ENCODE measurements around the gene PAFAH2.
"Not testable (repeated sequence)": the region's sequence is repeated elsewhere in the genome, so short reads cannot be mapped to it uniquely, and the experiment has no call there.

The PAFAH2 gene

GRCh38 chr1:25944986-25945385 lies 52.9 kb downstream of the PAFAH2 start:
- Histone ChIP-seq H3K4me3 (ENCODE audit: low read length) (no peak overlapping the region), H3K9ac (ENCODE audit: low read length) (no peak overlapping the region), H3K27me3 (replicated peaks; ENCODE audit: control insufficient read depth, insufficient read depth, low read length) (no peaks in the 10 kb centered on the region), H3K9me3 (ENCODE audit: control insufficient read depth, low read length) (peaks cover 2% of the 10 kb centered on the region), H3K36me3 (ENCODE audit: control insufficient read depth, insufficient read depth, low read length, severe bottlenecking) (no peaks in the 10 kb centered on the region), H3K4me1 (ENCODE audit: control insufficient read depth, insufficient read depth, low read length) (peaks cover 12% of the 10 kb centered on the region)
- DNase-seq (ENCODE audit: low read depth) = peak; percentile 39

GRCh38 chr1:25943511-25943910 lies 54.4 kb downstream of the PAFAH2 start:
- not testable (repeated sequence) for H3K9me3 ChIP-seq (ENCODE audit: control insufficient read depth, low read length); H3K9ac ChIP-seq (ENCODE audit: low read length); H3K4me1 ChIP-seq (ENCODE audit: control insufficient read depth, insufficient read depth, low read length); H3K4me3 ChIP-seq (ENCODE audit: low read length); H3K27me3 ChIP-seq (replicated peaks; ENCODE audit: control insufficient read depth, insufficient read depth, low read length); H3K36me3 ChIP-seq (ENCODE audit: control insufficient read depth, insufficient read depth, low read length, severe bottlenecking); DNase-seq (ENCODE audit: low read depth)

GRCh38 chr1:25936947-25937346 lies 60.9 kb downstream of the PAFAH2 start:
- no peak for DNase-seq (ENCODE audit: low read depth)
- Histone ChIP-seq H3K4me3 (ENCODE audit: low read length) (no peak overlapping the region), H3K4me1 (ENCODE audit: control insufficient read depth, insufficient read depth, low read length) (peaks cover 5% of the 10 kb centered on the region), H3K9ac (ENCODE audit: low read length) (no peak overlapping the region), H3K9me3 (ENCODE audit: control insufficient read depth, low read length) (no peaks in the 10 kb centered on the region), H3K27me3 (replicated peaks; ENCODE audit: control insufficient read depth, insufficient read depth, low read length) (peaks cover 9% of the 10 kb centered on the region), H3K36me3 (ENCODE audit: control insufficient read depth, insufficient read depth, low read length, severe bottlenecking) (no peaks in the 10 kb centered on the region)

- DNase-seq (ENCODE audit: low read depth) = no peak
- Histone ChIP-seq H3K4me3 (ENCODE audit: low read length) (no peak overlapping the region), H3K9me3 (ENCODE audit: control insufficient read depth, low read length) (no peaks in the 10 kb centered on the region)
These were observed 64.1 kb downstream of the PAFAH2 start for GRCh38 chr1:25933479-25934365.

GRCh38 chr1:25932811-25933400 lies 65.0 kb downstream of the PAFAH2 start:
- not testable (repeated sequence) for H3K9ac ChIP-seq (ENCODE audit: low read length); H3K9me3 ChIP-seq (ENCODE audit: control insufficient read depth, low read length); H3K4me1 ChIP-seq (ENCODE audit: control insufficient read depth, insufficient read depth, low read length); H3K36me3 ChIP-seq (ENCODE audit: control insufficient read depth, insufficient read depth, low read length, severe bottlenecking); DNase-seq (ENCODE audit: low read depth); H3K4me3 ChIP-seq (ENCODE audit: low read length)
- H3K27me3 ChIP-seq (replicated peaks; ENCODE audit: control insufficient read depth, insufficient read depth, low read length) = peaks cover 22% of the 10 kb centered on the region

More at GRCh38 chr1:25933479-25934365, 64.1 kb downstream of the PAFAH2 start:
- Histone ChIP-seq H3K27me3 (replicated peaks; ENCODE audit: control insufficient read depth, insufficient read depth, low read length) (peaks cover 17% of the 10 kb centered on the region), H3K9ac (ENCODE audit: low read length) (no peak overlapping the region), H3K36me3 (ENCODE audit: control insufficient read depth, insufficient read depth, low read length, severe bottlenecking) (no peaks in the 10 kb centered on the region), H3K4me1 (ENCODE audit: control insufficient read depth, insufficient read depth, low read length) (peaks cover 5% of the 10 kb centered on the region)

GRCh38 chr1:25932321-25932720 lies 65.5 kb downstream of the PAFAH2 start:
- H3K9me3 ChIP-seq (ENCODE audit: control insufficient read depth, low read length) = no peaks in the 10 kb centered on the region
- H3K4me1 ChIP-seq (ENCODE audit: control insufficient read depth, insufficient read depth, low read length) = peaks cover 5% of the 10 kb centered on the region
- H3K36me3 ChIP-seq (ENCODE audit: control insufficient read depth, insufficient read depth, low read length, severe bottlenecking) = no peaks in the 10 kb centered on the region
- peaks cover 26% of the 10 kb centered on the region for H3K27me3 ChIP-seq (replicated peaks; ENCODE audit: control insufficient read depth, insufficient read depth, low read length)
- no peak for DNase-seq (ENCODE audit: low read depth)
- H3K4me3 ChIP-seq (ENCODE audit: low read length) = no peak overlapping the region
- H3K9ac ChIP-seq (ENCODE audit: low read length) = no peak overlapping the region

- no peak overlapping the region for H3K4me3 ChIP-seq (ENCODE audit: low read length)
- peaks cover 28% of the 10 kb centered on the region for H3K27me3 ChIP-seq (replicated peaks; ENCODE audit: control insufficient read depth, insufficient read depth, low read length)
- peaks cover 5% of the 10 kb centered on the region for H3K4me1 ChIP-seq (ENCODE audit: control insufficient read depth, insufficient read depth, low read length)
- no peak overlapping the region for H3K9ac ChIP-seq (ENCODE audit: low read length)
- no peaks in the 10 kb centered on the region for H3K9me3 ChIP-seq (ENCODE audit: control insufficient read depth, low read length)
- no peak for DNase-seq (ENCODE audit: low read depth)
- H3K36me3 ChIP-seq (ENCODE audit: control insufficient read depth, insufficient read depth, low read length, severe bottlenecking) = no peaks in the 10 kb centered on the region
These were observed 68.8 kb downstream of the PAFAH2 start for GRCh38 chr1:25929016-25929415.

- no peak for DNase-seq (ENCODE audit: low read depth)
- peaks cover 26% of the 10 kb centered on the region for H3K27me3 ChIP-seq (replicated peaks; ENCODE audit: control insufficient read depth, insufficient read depth, low read length)
These were observed 70.2 kb downstream of the PAFAH2 start for GRCh38 chr1:25927521-25928265.

GRCh38 chr1:25926731-25927496 lies 70.9 kb downstream of the PAFAH2 start:
- no peak overlapping the region for H3K4me3 ChIP-seq (ENCODE audit: low read length)
- H3K27me3 ChIP-seq (replicated peaks; ENCODE audit: control insufficient read depth, insufficient read depth, low read length) = peaks cover 26% of the 10 kb centered on the region
- no peak for DNase-seq (ENCODE audit: low read depth)
- no peaks in the 10 kb centered on the region for H3K4me1 ChIP-seq (ENCODE audit: control insufficient read depth, insufficient read depth, low read length)
- H3K9me3 ChIP-seq (ENCODE audit: control insufficient read depth, low read length) = no peaks in the 10 kb centered on the region
- no peaks in the 10 kb centered on the region for H3K36me3 ChIP-seq (ENCODE audit: control insufficient read depth, insufficient read depth, low read length, severe bottlenecking)
- H3K9ac ChIP-seq (ENCODE audit: low read length) = no peak overlapping the region

More at GRCh38 chr1:25927521-25928265, 70.2 kb downstream of the PAFAH2 start:
- Histone ChIP-seq H3K4me3 (ENCODE audit: low read length) (no peak overlapping the region), H3K9me3 (ENCODE audit: control insufficient read depth, low read length) (no peaks in the 10 kb centered on the region), H3K9ac (ENCODE audit: low read length) (no peak overlapping the region), H3K4me1 (ENCODE audit: control insufficient read depth, insufficient read depth, low read length) (no peaks in the 10 kb centered on the region), H3K36me3 (ENCODE audit: control insufficient read depth, insufficient read depth, low read length, severe bottlenecking) (no peaks in the 10 kb centered on the region)

- Histone ChIP-seq H3K4me3 (ENCODE audit: low read length) (no peak overlapping the region), H3K4me1 (ENCODE audit: control insufficient read depth, insufficient read depth, low read length) (no peaks in the 10 kb centered on the region), H3K36me3 (ENCODE audit: control insufficient read depth, insufficient read depth, low read length, severe bottlenecking) (no peaks in the 10 kb centered on the region), H3K9ac (ENCODE audit: low read length) (no peak overlapping the region), H3K9me3 (ENCODE audit: control insufficient read depth, low read length) (no peaks in the 10 kb centered on the region), H3K27me3 (replicated peaks; ENCODE audit: control insufficient read depth, insufficient read depth, low read length) (peaks cover 18% of the 10 kb centered on the region)
- DNase-seq (ENCODE audit: low read depth) = no peak
These were observed 73.4 kb downstream of the PAFAH2 start for GRCh38 chr1:25924454-25924853.
